ENCODE results near the gene MID2. TPM values are rescaled to one million over a fixed set of nuclear protein-coding genes. Genes with fewer than 3 reads are reported as not detected.

MID2 gene
- polyA plus RNA-seq, 3 donors, result 0.20 TPM; not detected in 2

GRCh38 chrX:107780525-107780924 lies 45.1 kb upstream of the MID2 start:
- H3K79me2 ChIP-seq (ENCODE audit: insufficient read depth, low read length), result no peaks in the 10 kb centered on the region
- peaks cover 12% of the 10 kb centered on the region for H3K4me1 Mint-ChIP-seq
- no peak overlapping the region for H3K27ac ChIP-seq (ENCODE audit: low read depth in 1 of 2, low read length in 2 of 2)
- H3K9ac ChIP-seq (ENCODE audit: insufficient read depth, low read length, poor library complexity, severe bottlenecking), result no peak overlapping the region
- no CpG with 5 or more reads among the region's 9 CpGs for WGBS (ENCODE audit: insufficient coverage)
- no peak overlapping the region for H3K4me2 ChIP-seq (replicated peaks; ENCODE audit: extremely low read depth, low read length, poor library complexity, severe bottlenecking)
- H3K27me3 ChIP-seq (ENCODE audit: control insufficient read depth in 2 of 2, insufficient read depth in 2 of 2, low read length in 2 of 2), result peaks cover 3 to 8% of the 10 kb centered on the region in 2 donors
- H3K27ac Mint-ChIP-seq, result no peak overlapping the region
- H3K36me3 ChIP-seq (replicated peaks in 1 of 2; ENCODE audit: control insufficient read depth in 1 of 2, insufficient read depth in 2 of 2, low read length in 2 of 2), result no peaks in the 10 kb centered on the region
- H3K27me3 Mint-ChIP-seq (ENCODE audit: low read depth in 3 of 3), result peaks cover 12 to 17% (median 15%) of the 10 kb centered on the region in 3 donors
- no peaks in the 10 kb centered on the region for H3K9me3 ChIP-seq (replicated peaks in 1 of 2; ENCODE audit: control insufficient read depth in 1 of 2, insufficient read depth in 1 of 2, low read length in 2 of 2)
- no peak overlapping the region for H3K4me3 Mint-ChIP-seq
- H4K20me1 ChIP-seq (ENCODE audit: insufficient read depth, low read length), result no peaks in the 10 kb centered on the region
- DNase-seq, result no peak
- no peak overlapping the region for H3K4me3 ChIP-seq (replicated peaks in 1 of 3; ENCODE audit: low read depth in 2 of 3, low read length in 3 of 3)
- peaks cover 11 to 16% of the 10 kb centered on the region in 2 donors for H3K4me1 ChIP-seq (ENCODE audit: control insufficient read depth in 1 of 2, insufficient read depth in 2 of 2, low read length in 2 of 2)
- TF ChIP-seq CTCF (IDR thresholded peaks at IDR 0.05), result no peak
- peaks cover 0 to 6% (median 0%) of the 10 kb centered on the region in 7 donors for H3K9me3 Mint-ChIP-seq
- intact Hi-C loops (cut with micrococcal nuclease), result no loop called here
- H3K36me3 Mint-ChIP-seq, result peaks cover 0 to 2% of the 10 kb centered on the region in 2 donors
- H2AFZ ChIP-seq (ENCODE audit: insufficient read depth, low read depth, low read length, poor library complexity, severe bottlenecking), result no peak overlapping the region

- DNase-seq, result no peak
- no peak overlapping the region for H3K27ac ChIP-seq (ENCODE audit: low read depth in 1 of 2, low read length in 2 of 2)
- H3K27me3 ChIP-seq (ENCODE audit: control insufficient read depth in 2 of 2, insufficient read depth in 2 of 2, low read length in 2 of 2), result peaks cover 0 to 3% of the 10 kb centered on the region in 2 donors
- intact Hi-C loops (cut with micrococcal nuclease), result no loop called here
- no peaks in the 10 kb centered on the region for H3K4me1 ChIP-seq (ENCODE audit: control insufficient read depth in 1 of 2, insufficient read depth in 2 of 2, low read length in 2 of 2)
- no peaks in the 10 kb centered on the region for H4K20me1 ChIP-seq (ENCODE audit: insufficient read depth, low read length)
- H3K27ac Mint-ChIP-seq, result no peak overlapping the region
- peaks cover 7 to 18% (median 8%) of the 10 kb centered on the region in 3 donors for H3K27me3 Mint-ChIP-seq (ENCODE audit: low read depth in 3 of 3)
- no peak overlapping the region for H3K9ac ChIP-seq (ENCODE audit: insufficient read depth, low read length, poor library complexity, severe bottlenecking)
- H3K4me1 Mint-ChIP-seq, result no peaks in the 10 kb centered on the region
- peaks cover 0 to 2% (median 0%) of the 10 kb centered on the region in 7 donors for H3K9me3 Mint-ChIP-seq
- no peak overlapping the region for H2AFZ ChIP-seq (ENCODE audit: insufficient read depth, low read depth, low read length, poor library complexity, severe bottlenecking)
- no peaks in the 10 kb centered on the region for H3K9me3 ChIP-seq (replicated peaks in 1 of 2; ENCODE audit: control insufficient read depth in 1 of 2, insufficient read depth in 1 of 2, low read length in 2 of 2)
- no peak overlapping the region for H3K4me3 Mint-ChIP-seq
- H3K79me2 ChIP-seq (ENCODE audit: insufficient read depth, low read length), result no peaks in the 10 kb centered on the region
- H3K36me3 ChIP-seq (replicated peaks in 1 of 2; ENCODE audit: control insufficient read depth in 1 of 2, insufficient read depth in 2 of 2, low read length in 2 of 2), result no peaks in the 10 kb centered on the region
- WGBS (ENCODE audit: insufficient coverage), result no CpG with 5 or more reads among the region's 1 CpG
- no peak overlapping the region for H3K4me2 ChIP-seq (replicated peaks; ENCODE audit: extremely low read depth, low read length, poor library complexity, severe bottlenecking)
- no peak for TF ChIP-seq CTCF (IDR thresholded peaks at IDR 0.05)
- no peaks in the 10 kb centered on the region for H3K36me3 Mint-ChIP-seq
- no peak overlapping the region for H3K4me3 ChIP-seq (replicated peaks in 1 of 3; ENCODE audit: low read depth in 2 of 3, low read length in 3 of 3)
Observed at GRCh38 chrX:107787827-107788226, 37.8 kb upstream of the MID2 start.

Data from CD14-positive monocyte (primary cell).